Kidney epithelial cell (primary cell): ENCODE measurements around the gene NUBP2. TPM values are rescaled to one million over a fixed set of nuclear protein-coding genes. Genes with fewer than 3 reads are reported as not detected.

Experiments used
- DNase-seq: peaks from one replicate; pipeline ENCODE4 v3.0.0-alpha.2; 2010; ENCODE audit warnings: low read depth
- H3K27me3 ChIP-seq: 2 replicates; pipeline ENCODE4 v1.6.0; 2011; ENCODE audit warnings: low read length; ENCODE audit not compliant: control insufficient read depth, insufficient read depth
- H3K36me3 ChIP-seq: 2 replicates; pipeline ENCODE4 v1.5.1; 2011; ENCODE audit warnings: low read length; ENCODE audit not compliant: control insufficient read depth, insufficient read depth
- H3K4me3 ChIP-seq: 2 replicates; pipeline ENCODE4 v1.5.1; 2011; ENCODE audit warnings: low read depth, mild to moderate bottlenecking, control low read depth, low read length
- CTCF ChIP-seq: IDR thresholded peaks from 2 replicates; pipeline ENCODE4 v1.5.1; 2011; ENCODE audit warnings: mild to moderate bottlenecking, moderate library complexity, low read length, control low read depth, inconsistent platforms; ENCODE audit not compliant: insufficient read depth, poor library complexity, severe bottlenecking
- total RNA-seq: library from RNA; depleted of rRNA; stranded (reverse); fragments of >200 nt; gene quantifications from 2 replicates; pipeline ENCODE4 v1.2.3, GENCODE V29; 2015

NUBP2 gene
- total RNA-seq, 1 donor from 2014 or later: 187 TPM

DNA sequence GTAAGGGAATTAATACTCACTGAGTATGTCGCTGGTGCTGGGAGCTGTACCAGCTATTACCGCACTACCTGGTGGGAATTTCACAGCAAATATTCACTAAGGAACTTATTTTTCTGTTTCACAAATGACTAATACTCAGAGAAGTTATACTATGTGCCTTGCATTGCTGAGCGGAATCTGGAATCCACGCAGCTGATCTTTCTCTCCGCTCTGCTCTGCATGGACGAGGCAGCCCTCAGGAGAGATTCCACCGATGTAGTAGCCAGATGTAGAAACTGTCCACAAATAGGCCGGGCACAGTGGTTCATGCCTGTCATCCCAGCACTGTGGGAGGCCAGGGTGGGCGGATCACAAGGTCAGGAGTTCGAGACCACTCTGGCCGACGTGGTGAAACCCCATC, 28.6 kb upstream of the NUBP2 start:
- no peaks in the 10 kb centered on the region for H3K27me3 ChIP-seq
- peaks cover 2% of the 10 kb centered on the region for H3K36me3 ChIP-seq
- H3K4me3 ChIP-seq: no peak overlapping the region
- TF ChIP-seq CTCF: no peak
- DNase-seq: no peak

DNA sequence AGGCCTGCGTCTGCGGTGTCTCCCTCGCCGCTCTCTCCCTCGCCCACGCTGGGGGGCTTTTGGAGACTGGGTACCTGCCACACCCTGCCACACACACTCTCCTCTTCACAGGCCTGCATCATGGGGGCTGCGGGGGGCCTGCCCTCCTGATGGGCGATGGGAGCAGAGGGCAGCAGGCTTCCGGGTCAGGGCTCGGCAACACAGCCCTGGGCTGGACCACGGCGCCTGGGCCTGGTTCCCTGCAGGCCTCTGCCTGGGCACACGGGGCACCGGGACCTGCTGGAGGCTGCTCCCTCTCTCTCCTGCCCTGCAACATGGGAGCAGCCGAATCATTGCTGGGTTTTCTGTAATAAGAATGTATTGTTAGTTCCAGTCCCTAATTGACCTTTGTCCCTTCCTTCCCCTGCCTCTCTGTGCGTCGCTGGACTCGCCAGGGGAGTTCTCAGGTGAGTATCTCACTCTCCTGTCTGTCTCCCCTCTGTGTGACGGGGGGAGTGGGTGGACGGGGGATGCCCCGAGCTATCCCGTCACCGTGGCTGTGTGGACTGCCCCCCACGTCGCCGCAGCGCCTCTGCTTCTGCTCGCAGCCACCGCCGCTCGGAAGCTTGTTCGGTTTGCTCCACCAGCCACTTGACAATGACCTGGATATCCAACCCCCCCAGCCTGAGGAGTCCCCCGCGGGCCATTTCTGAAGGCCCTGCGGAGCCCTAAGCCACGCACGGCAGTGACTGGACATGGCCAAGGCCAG, 24.9 kb upstream of the NUBP2 start:
- H3K27me3 ChIP-seq: no peaks in the 10 kb centered on the region
- peaks cover 2% of the 10 kb centered on the region for H3K36me3 ChIP-seq
- no peak overlapping the region for H3K4me3 ChIP-seq
- TF ChIP-seq CTCF: no peak
- DNase-seq: no peak

- Histone ChIP-seq H3K36me3 (peaks cover 2% of the 10 kb centered on the region), H3K4me3 (no peak overlapping the region), H3K27me3 (no peaks in the 10 kb centered on the region)
- DNase-seq: no peak
- TF ChIP-seq CTCF: no peak
Observed at GRCh38 chr16:1758923-1759322, 23.8 kb upstream of the NUBP2 start.

DNA sequence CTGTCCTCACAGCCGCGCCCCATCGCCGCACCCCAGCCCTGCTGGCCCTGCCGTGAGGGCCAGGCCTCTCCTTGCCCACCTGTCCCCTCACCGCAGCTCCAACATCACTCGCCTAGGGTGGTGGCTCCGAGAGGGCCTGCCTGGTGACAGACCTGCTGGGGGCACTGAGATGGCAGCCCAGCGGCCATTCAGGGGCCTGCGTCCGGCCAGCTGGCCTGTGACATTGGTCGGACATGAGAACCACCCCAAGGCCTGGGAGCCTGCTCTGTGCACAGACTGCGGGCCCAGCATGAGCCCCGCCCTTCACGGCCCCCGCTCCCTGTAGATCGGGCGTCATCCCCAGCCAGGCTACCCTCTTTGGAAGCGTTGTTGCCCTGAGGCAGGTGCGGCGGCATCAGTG, 23.2 kb upstream of the NUBP2 start:
- Histone ChIP-seq H3K4me3 (no peak overlapping the region), H3K27me3 (no peaks in the 10 kb centered on the region), H3K36me3 (peaks cover 2% of the 10 kb centered on the region)
- TF ChIP-seq CTCF: no peak
- DNase-seq: no peak

DNA sequence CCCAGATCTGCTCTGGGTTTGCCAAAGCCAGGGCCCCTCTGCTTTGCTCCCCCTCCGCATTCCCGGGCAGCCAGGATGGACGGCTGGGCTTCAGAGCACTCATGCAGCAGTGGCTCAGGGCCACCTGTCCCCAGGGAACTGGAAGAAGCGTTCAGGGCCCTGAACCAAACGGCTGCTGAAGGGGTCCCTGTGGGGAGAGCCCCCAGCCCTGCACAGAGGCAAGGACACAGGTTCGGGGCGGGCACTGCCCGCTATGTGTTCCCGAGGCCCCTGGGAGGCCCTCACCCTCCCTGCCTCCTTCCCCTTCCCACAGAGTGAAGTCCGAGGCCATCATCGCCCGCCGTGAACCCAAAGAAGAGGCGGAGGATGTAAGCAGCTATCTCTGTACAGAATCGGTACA, 21.8 kb upstream of the NUBP2 start:
- no peak for DNase-seq
- Histone ChIP-seq H3K27me3 (no peaks in the 10 kb centered on the region), H3K4me3 (no peak overlapping the region), H3K36me3 (no peaks in the 10 kb centered on the region)
- TF ChIP-seq CTCF: no peak

DNA sequence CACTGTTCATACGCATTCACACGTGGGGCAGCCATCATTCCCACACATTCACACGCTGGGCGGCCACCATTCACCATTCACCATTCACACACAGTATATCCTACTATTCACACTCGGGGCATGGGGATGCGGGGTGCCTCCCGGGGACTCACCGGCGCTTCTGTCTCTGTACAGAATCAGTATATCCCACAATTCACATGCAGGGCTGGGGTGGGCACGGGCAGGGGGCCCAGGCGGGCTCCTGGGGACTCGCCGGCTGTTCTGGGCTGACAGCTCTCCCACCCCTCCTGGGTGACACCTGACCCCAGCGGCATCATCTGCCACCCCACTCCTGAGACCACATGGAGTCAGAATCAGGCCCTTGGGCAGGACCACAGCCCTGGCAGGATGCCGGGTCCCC, 21.0 kb upstream of the NUBP2 start:
- no peak for DNase-seq
- Histone ChIP-seq H3K27me3 (no peaks in the 10 kb centered on the region), H3K4me3 (no peak overlapping the region), H3K36me3 (no peaks in the 10 kb centered on the region)
- no peak for TF ChIP-seq CTCF
